Esophagus muscularis mucosa (tissue), 4 donors: ENCODE data around the gene BRAT1. TPM values are rescaled to one million over a fixed set of nuclear protein-coding genes. Genes with fewer than 3 reads are reported as not detected.

Source experiments
- DNase-seq: peaks from one replicate; pipeline ENCODE4 v3.0.0-alpha.2; 2017; ENCODE audit errors: extremely low spot score
- H3K27ac ChIP-seq, 4 donors: fragments of 200-600 bp; sonication (generic); replicated peaks in 1 of 4; 1 replicate in 3 of 4; 2 replicates in 1 of 4; pipeline ENCODE4 v1.5.1; 2016 to 2019; ENCODE audit warnings: mild to moderate bottlenecking in 1 of 4
- H3K27me3 ChIP-seq, 4 donors: fragments of 200-600 bp; sonication (generic); one replicate each; pipeline versions ENCODE4 v1.5.1 to v1.6.0; 2016 to 2019
- H3K36me3 ChIP-seq, 4 donors: fragments of 200-600 bp; sonication (generic); one replicate each; pipeline ENCODE4 v1.5.1; 2016 to 2019
- H3K4me1 ChIP-seq, 4 donors: fragments of 200-600 bp; sonication (generic); one replicate each; pipeline ENCODE4 v1.5.1; 2016 to 2019
- H3K4me3 ChIP-seq, 4 donors: fragments of 200-600 bp; sonication (generic); 1 replicate in 2 of 4; 2 replicates in 2 of 4; pipeline ENCODE4 v1.5.1; 2016 to 2019; ENCODE audit warnings: mild to moderate bottlenecking in 4 of 4, moderate library complexity in 1 of 4
- H3K9me3 ChIP-seq, 4 donors: fragments of 200-600 bp; sonication (generic); 1 replicate in 3 of 4; 2 replicates in 1 of 4; pipeline ENCODE4 v1.5.1; 2016 to 2019
- EP300 ChIP-seq: sonication (generic); formaldehyde crosslinking; IDR thresholded peaks from one replicate; pipeline ENCODE4 v1.6.1; 2017; ENCODE audit warnings: antibody characterized with exemption
- POLR2A ChIP-seq: fragments of 450-650 bp; IDR thresholded peaks from one replicate; pipeline ENCODE4 v1.6.1; 2017; ENCODE audit warnings: antibody characterized with exemption, moderate library complexity, mild to moderate bottlenecking, low read depth
- POLR2AphosphoS5 ChIP-seq, 2 donors: sonication (generic); formaldehyde crosslinking; IDR thresholded peaks; one replicate each; pipeline ENCODE4 v1.6.1; 2017; ENCODE audit warnings: antibody characterized with exemption in 2 of 2
- WGBS: methylation state at CpG from one replicate; pipeline ENCODE4 v1.1.5; 2018; 5-methylcytosine and 5-hydroxymethylcytosine counted together
- intact Hi-C: fragments of 100-400 bp; cut with DNase I; formaldehyde crosslinking; loops from one replicate; pipeline ENCODE4 v1.15.1; 2023
- total RNA-seq, 4 donors: library from RNA; depleted of rRNA; stranded (reverse); fragments of >200 nt; gene quantifications; one replicate each; pipeline versions ENCODE4 v1.1.0 to v1.2.1, GENCODE V29; 2016
- TF ChIP-seq, protein P1 (sequence below), 3 experiments: fragments of 200-600 bp in 2 of 3; fragments of 450-650 bp in 1 of 3; sonication (generic) in 2 of 3; IDR thresholded peaks; one replicate each; pipeline ENCODE4 v1.5.1; 2017 to 2019; ENCODE audit warnings: antibody characterized with exemption in 3 of 3, mild to moderate bottlenecking in 2 of 3, moderate library complexity in 1 of 3

BRAT1 gene
- total RNA-seq, 4 donors from 2014 or later, result 22.0 to 43.8 (median 32.7) TPM

DNA sequence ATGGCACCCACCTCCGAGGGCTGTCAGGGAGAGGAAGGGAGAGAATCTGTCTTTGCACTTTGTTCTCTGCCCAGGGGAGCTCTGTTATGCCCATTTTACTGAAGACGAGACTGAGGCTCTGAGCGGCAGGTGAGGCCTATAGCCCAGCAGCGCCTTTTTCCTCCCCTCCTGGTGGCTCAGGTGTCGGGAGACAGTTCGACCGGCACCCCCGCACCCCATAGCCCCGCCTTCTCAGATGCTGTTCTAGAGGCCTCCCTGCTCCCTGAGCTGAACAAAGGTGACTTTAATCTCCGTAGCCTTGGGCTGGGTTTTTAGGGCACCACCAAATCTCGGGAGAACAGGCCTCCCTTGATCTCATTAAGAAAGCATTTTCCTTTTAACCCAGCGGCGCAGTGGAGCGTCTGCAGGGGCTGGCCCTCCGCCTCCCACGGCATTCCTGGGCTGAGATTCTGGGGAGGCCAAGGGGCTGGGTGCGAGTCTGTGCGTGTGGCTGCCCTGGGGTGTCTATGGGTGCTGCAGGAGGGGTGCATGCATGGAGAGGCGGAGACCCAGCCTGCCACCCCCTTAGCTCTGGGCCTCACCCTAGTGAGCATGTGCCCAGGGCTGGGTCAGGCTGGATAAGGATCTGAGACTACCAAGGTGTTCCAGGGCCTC is 32.4 kb downstream of the BRAT1 start:
- 64% methylated on average over 17 of the region's 19 CpGs for WGBS
- H3K27ac ChIP-seq, result peak overlapping the region; percentile 12 to 58 (median 50)
- peaks cover 0 to 27% (median 17%) of the 10 kb centered on the region in 4 donors for H3K36me3 ChIP-seq
- intact Hi-C loops, result no loop called here
- peaks cover 0 to 96% (median 41%) of the 10 kb centered on the region in 4 donors for H3K27me3 ChIP-seq
- H3K4me3 ChIP-seq, result peak overlapping the region; percentile 62 to 71 (median 64)
- TF ChIP-seq EP300 (no peak), POLR2AphosphoS5 (IDR thresholded peaks at IDR 0.05) (no peak), POLR2A (no peak)
- TF ChIP-seq, protein P1, sequence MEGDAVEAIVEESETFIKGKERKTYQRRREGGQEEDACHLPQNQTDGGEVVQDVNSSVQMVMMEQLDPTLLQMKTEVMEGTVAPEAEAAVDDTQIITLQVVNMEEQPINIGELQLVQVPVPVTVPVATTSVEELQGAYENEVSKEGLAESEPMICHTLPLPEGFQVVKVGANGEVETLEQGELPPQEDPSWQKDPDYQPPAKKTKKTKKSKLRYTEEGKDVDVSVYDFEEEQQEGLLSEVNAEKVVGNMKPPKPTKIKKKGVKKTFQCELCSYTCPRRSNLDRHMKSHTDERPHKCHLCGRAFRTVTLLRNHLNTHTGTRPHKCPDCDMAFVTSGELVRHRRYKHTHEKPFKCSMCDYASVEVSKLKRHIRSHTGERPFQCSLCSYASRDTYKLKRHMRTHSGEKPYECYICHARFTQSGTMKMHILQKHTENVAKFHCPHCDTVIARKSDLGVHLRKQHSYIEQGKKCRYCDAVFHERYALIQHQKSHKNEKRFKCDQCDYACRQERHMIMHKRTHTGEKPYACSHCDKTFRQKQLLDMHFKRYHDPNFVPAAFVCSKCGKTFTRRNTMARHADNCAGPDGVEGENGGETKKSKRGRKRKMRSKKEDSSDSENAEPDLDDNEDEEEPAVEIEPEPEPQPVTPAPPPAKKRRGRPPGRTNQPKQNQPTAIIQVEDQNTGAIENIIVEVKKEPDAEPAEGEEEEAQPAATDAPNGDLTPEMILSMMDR (IDR thresholded peaks at IDR 0.05), result no peak
- DNase-seq, result no peak
- H3K9me3 ChIP-seq, result no peaks in the 10 kb centered on the region
- peaks cover 51 to 95% (median 86%) of the 10 kb centered on the region in 4 donors for H3K4me1 ChIP-seq

DNA sequence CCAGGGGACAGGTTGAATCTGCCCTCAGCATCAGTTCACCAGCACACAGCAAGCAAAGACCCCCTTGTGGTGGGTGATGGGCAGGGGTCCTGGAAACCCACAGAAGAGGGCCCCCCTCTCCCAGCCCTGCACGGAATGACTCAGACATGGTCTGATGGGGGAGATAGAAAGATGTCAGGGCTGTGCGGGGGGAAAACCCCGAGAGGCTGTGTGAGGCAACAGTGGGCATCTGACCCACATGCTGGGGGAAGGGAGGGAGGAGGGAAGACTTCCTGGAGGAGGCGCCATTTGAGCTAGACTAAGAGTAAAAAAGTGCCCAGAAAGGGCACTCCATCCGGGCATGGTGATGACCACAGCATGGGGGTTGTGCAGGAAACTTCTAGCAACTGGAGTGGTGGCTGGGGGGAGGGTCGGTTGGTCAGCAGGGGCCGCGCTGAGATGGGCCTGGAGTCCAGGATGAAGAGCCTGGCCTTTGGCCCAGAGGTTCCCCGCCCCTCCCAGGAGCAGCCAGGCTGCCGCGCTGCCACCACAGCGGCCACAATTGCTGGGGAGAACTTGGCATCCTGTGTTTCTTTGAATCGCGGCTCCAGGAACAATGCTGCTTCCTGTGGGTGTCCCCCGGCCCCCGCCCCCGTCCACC is 33.3 kb downstream of the BRAT1 start:
- peaks cover 0 to 88% (median 41%) of the 10 kb centered on the region in 4 donors for H3K27me3 ChIP-seq
- peaks cover 0 to 21% (median 15%) of the 10 kb centered on the region in 4 donors for H3K36me3 ChIP-seq
- TF ChIP-seq POLR2A (no peak), POLR2AphosphoS5 (IDR thresholded peaks at IDR 0.05) (peak in 1 of 2 donors; percentile 25), EP300 (no peak)
- DNase-seq, result no peak
- H3K4me3 ChIP-seq, result peak overlapping the region; percentile 62 to 71 (median 64)
- peaks cover 51 to 87% (median 79%) of the 10 kb centered on the region in 4 donors for H3K4me1 ChIP-seq
- no peaks in the 10 kb centered on the region for H3K9me3 ChIP-seq
- intact Hi-C loops, result no loop called here
- WGBS, result 44% methylated on average over 12 of the region's 17 CpGs
- H3K27ac ChIP-seq, result peak overlapping the region; percentile 6 to 58 (median 40)

DNA sequence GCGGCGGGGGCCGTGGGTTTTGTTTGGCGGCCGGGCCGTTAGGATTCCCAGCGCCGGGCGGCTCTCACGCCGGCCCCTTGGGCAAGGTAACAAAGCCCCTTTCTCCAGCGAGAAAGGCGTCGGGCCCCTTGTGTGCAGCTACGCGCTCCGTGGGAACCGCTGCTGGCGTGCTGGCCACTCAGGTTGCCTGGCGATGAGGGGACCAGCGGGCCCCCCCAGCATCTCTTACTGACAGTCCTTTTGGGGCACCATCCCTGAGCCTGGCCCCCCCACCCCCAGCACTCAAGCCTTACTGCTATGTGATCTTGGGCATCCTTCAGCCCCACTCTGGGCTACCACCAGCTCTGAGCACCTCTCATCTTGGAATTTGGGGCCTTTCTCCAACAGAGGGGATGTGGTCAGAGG is 34.0 kb downstream of the BRAT1 start:
- no peaks in the 10 kb centered on the region for H3K9me3 ChIP-seq
- intact Hi-C loops, result no loop called here
- no CpG with 5 or more reads among the region's 21 CpGs for WGBS
- H3K4me1 ChIP-seq, result peaks cover 51 to 80% (median 72%) of the 10 kb centered on the region in 4 donors
- H3K4me3 ChIP-seq, result peak overlapping the region; percentile 62 to 71 (median 64)
- H3K27ac ChIP-seq, result peak overlapping the region in 3 of 4 donors; percentile 23 to 56 (median 40)
- TF ChIP-seq, protein P1 (IDR thresholded peaks at IDR 0.05), result no peak
- no peak for TF ChIP-seq POLR2A
- TF ChIP-seq EP300, result no peak
- TF ChIP-seq POLR2AphosphoS5 (IDR thresholded peaks at IDR 0.05), result no peak
- peaks cover 0 to 81% (median 41%) of the 10 kb centered on the region in 4 donors for H3K27me3 ChIP-seq
- peaks cover 0 to 13% (median 9%) of the 10 kb centered on the region in 4 donors for H3K36me3 ChIP-seq
- no peak for DNase-seq

DNA sequence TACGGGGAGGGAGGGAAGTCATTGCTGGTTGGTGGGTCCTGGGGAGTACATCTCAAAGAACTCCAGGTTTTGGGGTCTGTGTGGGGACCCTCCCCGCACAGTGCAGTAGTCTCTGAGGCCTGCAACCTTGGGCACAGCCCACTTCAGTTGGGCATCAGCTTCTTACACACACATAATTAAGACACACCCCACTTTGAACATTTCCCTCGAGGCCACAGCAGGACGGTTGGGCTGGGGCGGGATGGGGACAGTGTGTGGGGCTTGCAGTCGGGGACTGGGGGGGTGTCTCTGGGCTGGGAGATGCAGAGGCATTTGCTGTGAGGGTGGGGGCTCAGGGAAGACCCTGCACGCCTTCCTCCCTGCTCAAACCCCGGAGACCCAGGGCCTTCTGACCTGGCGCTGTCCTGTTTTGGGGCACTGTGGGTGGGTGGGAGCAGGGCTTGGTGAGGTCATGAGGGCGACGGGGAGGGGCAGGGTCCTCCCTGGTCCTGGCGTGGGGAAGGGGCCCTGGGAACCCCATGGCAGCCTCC is 34.5 kb downstream of the BRAT1 start:
- peak overlapping the region; percentile 62 to 71 (median 64) for H3K4me3 ChIP-seq
- H3K27ac ChIP-seq, result peak overlapping the region in 3 of 4 donors; percentile 23 to 56 (median 40)
- peaks cover 0 to 76% (median 39%) of the 10 kb centered on the region in 4 donors for H3K27me3 ChIP-seq
- H3K4me1 ChIP-seq, result peaks cover 51 to 75% (median 69%) of the 10 kb centered on the region in 4 donors
- WGBS, result 31% methylated on average over 5 of the region's 12 CpGs
- H3K36me3 ChIP-seq, result peaks cover 0 to 8% (median 5%) of the 10 kb centered on the region in 4 donors
- intact Hi-C loops, result no loop called here
- TF ChIP-seq, protein P1 (IDR thresholded peaks at IDR 0.05), result no peak
- no peak for TF ChIP-seq EP300
- TF ChIP-seq POLR2A, result no peak
- no peak for TF ChIP-seq POLR2AphosphoS5 (IDR thresholded peaks at IDR 0.05)
- DNase-seq, result no peak
- no peaks in the 10 kb centered on the region for H3K9me3 ChIP-seq
